ENCODE results near the gene SRRD. TPM values are rescaled to one million over a fixed set of nuclear protein-coding genes. Genes with fewer than 3 reads are reported as not detected.

SRRD gene
- total and polyA plus RNA-seq, 10 donors: 9.9 to 21.1 (median 17.9) TPM

GRCh38 chr22:26446808-26447515 lies 36.7 kb upstream of the SRRD start:
- intact Hi-C loops (cut with DNase I; ENCODE audit: low total_unique reads): no loop called here
- H3K27me3 ChIP-seq (replicated peaks in 1 of 7): no peaks in the 10 kb centered on the region
- no peak for DNase-seq
- no peaks in the 10 kb centered on the region for H3K9me3 ChIP-seq
- H3K27ac ChIP-seq: no peak overlapping the region
- H3K36me3 ChIP-seq: peaks cover 0 to 69% (median 15%) of the 10 kb centered on the region in 6 donors
- peaks cover 0 to 4% (median 0%) of the 10 kb centered on the region in 6 donors for H3K4me1 ChIP-seq
- no peak overlapping the region for H3K4me3 ChIP-seq
- TF ChIP-seq POLR2AphosphoS5 (IDR thresholded peaks at IDR 0.05) (no peak), POLR2A (IDR thresholded peaks at IDR 0.05) (no peak), CTCF (IDR thresholded peaks at IDR 0.05 in 8 of 11, conservative IDR thresholded peaks at IDR 0.05 in 3 of 11) (no peak)
- 87 to 89% (median 88%) methylated on average over 17 of the region's 17 CpGs for WGBS, 5 donors

- no peaks in the 10 kb centered on the region for H3K4me1 ChIP-seq
- no peaks in the 10 kb centered on the region for H3K9me3 ChIP-seq
- no peak overlapping the region for H3K27ac ChIP-seq
- intact Hi-C loops (cut with DNase I; ENCODE audit: low total_unique reads): no loop called here
- no peak for TF ChIP-seq POLR2AphosphoS5 (IDR thresholded peaks at IDR 0.05)
- TF ChIP-seq CTCF (IDR thresholded peaks at IDR 0.05 in 8 of 11, conservative IDR thresholded peaks at IDR 0.05 in 3 of 11): no peak
- no peak for TF ChIP-seq POLR2A (IDR thresholded peaks at IDR 0.05)
- H3K4me3 ChIP-seq: no peak overlapping the region
- no peaks in the 10 kb centered on the region for H3K27me3 ChIP-seq (replicated peaks in 1 of 7)
- H3K36me3 ChIP-seq: peaks cover 0 to 71% (median 22%) of the 10 kb centered on the region in 6 donors
- WGBS, 5 donors: 79 to 86% (median 84%) methylated on average over 15 of the region's 15 CpGs
- no peak for DNase-seq
These were observed 35.9 kb upstream of the SRRD start for GRCh38 chr22:26447584-26448329.

- no peaks in the 10 kb centered on the region for H3K4me1 ChIP-seq
- no peaks in the 10 kb centered on the region for H3K27me3 ChIP-seq (replicated peaks in 1 of 7)
- no peak overlapping the region for H3K4me3 ChIP-seq
- H3K36me3 ChIP-seq: peaks cover 0 to 71% (median 28%) of the 10 kb centered on the region in 6 donors
- intact Hi-C loops (cut with DNase I; ENCODE audit: low total_unique reads): no loop called here
- H3K9me3 ChIP-seq: no peaks in the 10 kb centered on the region
- 80 to 88% (median 86%) methylated on average over 5 of the region's 5 CpGs for WGBS, 5 donors
- H3K27ac ChIP-seq: no peak overlapping the region
- no peak for DNase-seq
- no peak for TF ChIP-seq POLR2AphosphoS5 (IDR thresholded peaks at IDR 0.05)
- no peak for TF ChIP-seq CTCF (IDR thresholded peaks at IDR 0.05 in 8 of 11, conservative IDR thresholded peaks at IDR 0.05 in 3 of 11)
- no peak for TF ChIP-seq POLR2A (IDR thresholded peaks at IDR 0.05)
These were observed 35.3 kb upstream of the SRRD start for GRCh38 chr22:26448334-26448733.

GRCh38 chr22:26448941-26449340 lies 34.7 kb upstream of the SRRD start:
- peaks cover 0 to 71% (median 32%) of the 10 kb centered on the region in 6 donors for H3K36me3 ChIP-seq
- no peak for DNase-seq
- H3K27me3 ChIP-seq (replicated peaks in 1 of 7): no peaks in the 10 kb centered on the region
- no peaks in the 10 kb centered on the region for H3K4me1 ChIP-seq
- intact Hi-C loops (cut with DNase I; ENCODE audit: low total_unique reads): no loop called here
- H3K27ac ChIP-seq: no peak overlapping the region
- no peak overlapping the region for H3K4me3 ChIP-seq
- 79 to 90% (median 84%) methylated on average over 6 of the region's 6 CpGs for WGBS, 5 donors
- TF ChIP-seq POLR2AphosphoS5 (IDR thresholded peaks at IDR 0.05) (no peak), CTCF (IDR thresholded peaks at IDR 0.05 in 8 of 11, conservative IDR thresholded peaks at IDR 0.05 in 3 of 11) (no peak), POLR2A (IDR thresholded peaks at IDR 0.05) (no peak)
- no peaks in the 10 kb centered on the region for H3K9me3 ChIP-seq

All from spleen (tissue), 11 donors.